NCI-H2171 treated with DMSO at 0.1 percent for 48 hours (cell line): ENCODE measurements around the gene ZMYND8.

ENCODE experiments used
- DNase-seq: peaks from one replicate; lab custom pipeline; 2025; lab: John Stamatoyannopoulos, UW

The ZMYND8 gene

DNA sequence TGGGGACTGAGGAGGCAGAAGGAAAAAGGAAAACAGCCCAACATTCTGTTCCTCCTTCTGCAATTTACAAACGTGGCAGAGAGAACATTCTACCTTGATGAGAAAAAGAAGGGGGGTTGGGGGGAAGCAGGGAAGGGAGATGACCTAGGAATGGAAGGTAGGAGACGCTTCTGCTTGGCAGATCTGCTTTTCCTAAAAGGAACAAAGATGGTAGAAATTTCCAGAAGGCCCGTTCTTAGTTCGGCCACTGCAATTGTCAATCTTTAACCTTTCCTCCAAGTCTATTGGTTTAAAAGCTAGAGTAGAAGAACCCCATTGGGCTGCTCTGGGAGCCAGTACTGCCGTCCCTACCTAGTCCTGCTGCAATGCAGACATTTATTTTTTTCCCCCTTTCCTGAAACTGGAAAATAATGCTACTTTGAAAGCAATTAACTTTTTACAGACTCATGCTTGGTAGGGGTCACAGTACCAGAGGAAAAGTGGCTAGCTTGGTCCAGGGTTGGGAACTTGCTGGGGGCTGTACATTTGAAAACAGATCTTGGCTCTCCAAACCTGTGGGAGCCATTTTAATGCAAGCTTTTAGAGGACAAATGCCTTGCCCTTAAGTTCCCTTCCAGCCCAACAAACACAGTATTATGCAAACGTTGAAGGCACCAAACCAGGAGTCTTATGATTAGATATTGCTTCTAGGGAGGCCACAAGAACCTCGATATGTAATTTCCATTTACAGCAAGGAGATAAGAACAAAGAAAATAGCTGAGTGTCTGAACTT is 2.6 kb downstream of the ZMYND8 start:
- DNase-seq = no peak

DNA sequence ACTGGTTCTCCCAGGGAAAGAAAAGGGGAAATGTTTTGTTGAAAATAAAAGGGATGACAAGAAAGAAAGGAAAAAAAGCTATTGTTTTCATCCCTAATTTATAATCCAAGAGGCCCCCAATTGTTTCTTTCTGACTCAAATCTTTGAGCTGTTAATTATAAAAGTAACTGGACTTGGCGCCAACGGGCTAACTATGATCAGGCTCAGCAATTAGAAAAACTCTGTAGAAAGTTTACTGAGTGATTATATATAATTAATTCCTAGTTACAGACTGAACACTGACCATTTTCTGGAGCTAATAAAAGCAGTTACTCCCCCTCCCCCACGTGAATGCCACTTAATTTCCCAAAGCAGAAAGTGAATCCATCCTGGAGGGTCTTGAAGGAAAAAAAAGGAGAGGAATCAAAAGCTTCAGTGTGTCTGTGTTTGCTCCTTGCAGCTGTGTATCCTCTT is 3.2 kb downstream of the ZMYND8 start:
- DNase-seq = no peak

DNA sequence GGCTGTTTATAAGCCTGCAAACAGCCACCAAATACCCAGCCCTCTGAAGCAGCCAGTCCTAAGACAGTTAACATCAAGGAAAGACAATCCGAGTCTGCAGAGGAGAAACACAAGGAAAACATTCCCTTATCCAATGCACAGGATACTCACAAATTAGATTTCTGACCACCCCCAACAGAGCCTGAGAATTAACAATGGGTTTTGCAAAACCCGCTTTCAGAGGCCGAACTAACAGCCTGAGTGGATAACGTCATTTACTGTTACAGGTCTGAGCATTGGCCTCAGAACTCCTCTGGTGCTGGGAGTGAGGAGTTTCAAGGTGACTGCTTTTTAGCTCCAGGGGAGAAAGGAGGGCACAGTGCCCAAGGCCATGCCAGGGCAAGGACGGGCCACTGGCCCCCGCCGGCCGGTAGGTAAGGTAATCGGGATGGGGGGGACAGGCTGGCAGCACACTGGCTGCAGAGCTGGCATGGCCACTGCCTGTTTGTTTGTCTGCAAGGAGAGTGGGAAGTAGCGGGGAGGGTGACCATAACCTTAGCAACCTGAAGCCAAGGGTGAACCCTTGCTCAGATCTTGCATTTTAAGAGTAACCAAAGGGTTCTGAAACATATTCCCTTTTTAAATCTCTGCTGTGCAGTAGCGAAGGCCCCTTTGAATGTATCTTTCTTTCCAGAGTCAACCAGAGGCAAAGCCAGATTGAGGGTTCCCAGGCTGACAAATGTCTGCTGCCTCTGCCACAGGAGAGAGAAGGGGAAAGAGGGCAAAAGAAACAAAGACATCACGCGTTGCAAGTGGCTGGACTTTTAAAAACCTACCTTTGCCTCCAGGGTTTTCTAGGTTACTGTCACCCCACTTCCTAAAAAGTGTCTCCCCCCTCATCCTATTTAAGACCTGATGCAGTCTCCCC is 3.9 kb downstream of the ZMYND8 start:
- DNase-seq = no peak

DNA sequence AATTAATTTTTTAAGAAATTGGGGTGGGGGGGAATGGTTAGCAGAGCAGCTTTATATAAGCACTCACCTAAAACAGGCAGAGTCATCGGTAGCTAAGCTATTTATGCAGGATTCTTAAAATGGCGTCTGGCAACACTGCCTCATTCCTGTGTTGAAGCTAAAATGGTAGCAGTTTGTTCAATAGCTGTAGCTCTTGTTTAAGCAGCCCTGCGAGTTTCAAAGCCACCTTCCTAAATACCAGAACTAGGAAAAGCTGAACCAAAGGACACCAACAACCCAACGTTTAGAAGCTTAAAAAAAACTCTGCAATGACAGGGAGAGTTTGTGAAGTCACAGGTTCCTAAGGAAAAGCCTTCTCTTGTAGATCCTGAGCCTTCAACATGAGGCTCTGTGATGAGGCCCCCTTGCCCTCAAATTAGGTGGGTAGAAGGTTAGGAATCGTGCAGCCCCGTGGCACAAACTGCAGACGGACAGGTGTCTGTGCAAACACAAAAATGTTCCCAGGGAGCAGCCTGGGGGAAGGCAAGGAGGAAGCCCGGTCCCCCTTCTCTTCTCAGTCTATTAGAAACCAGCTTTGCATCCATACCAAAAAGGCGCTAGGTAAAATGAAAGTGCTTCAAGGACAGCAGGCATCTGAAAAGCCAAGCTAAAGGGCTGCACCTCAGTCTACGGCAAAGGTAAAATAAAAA is 4.7 kb downstream of the ZMYND8 start:
- no peak for DNase-seq

DNA sequence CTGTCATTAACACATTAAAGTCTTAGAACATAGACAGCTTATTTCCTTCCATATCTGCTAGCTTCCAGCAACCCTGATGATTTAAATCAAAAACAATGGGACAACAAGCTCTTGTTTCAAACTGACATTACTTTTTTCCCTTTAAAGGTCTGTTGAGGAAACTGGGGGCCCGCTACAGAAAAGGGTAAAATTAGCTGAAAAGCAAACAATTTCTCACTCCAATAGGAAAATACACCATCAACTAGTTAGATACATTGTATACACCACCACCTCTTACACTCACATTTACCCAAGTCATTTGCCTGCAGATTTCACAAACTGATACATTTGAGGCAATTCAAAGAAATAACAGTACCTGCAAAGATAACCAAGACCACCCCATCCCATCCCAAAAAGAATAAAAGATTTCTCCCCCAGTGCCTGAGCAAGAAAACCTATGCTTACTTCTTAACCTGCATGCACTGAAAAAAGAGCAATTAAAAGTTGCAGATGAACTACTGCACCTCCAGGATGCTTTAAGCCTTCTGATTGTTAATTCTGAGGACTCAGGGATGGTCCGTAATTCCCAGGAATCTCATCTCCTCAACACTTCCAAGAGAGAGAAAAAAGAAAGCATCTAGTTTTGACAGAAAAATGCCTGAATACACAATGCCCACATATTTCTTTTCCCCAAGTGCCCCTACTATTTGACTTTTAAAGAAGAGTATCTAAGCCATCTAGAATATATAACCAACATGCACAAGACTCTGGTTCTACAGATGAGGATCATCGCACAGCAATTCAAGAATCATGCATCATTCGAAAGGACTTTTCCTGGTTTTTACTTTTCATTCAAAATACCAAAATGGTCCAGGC is 5.6 kb downstream of the ZMYND8 start:
- DNase-seq = no peak

DNA sequence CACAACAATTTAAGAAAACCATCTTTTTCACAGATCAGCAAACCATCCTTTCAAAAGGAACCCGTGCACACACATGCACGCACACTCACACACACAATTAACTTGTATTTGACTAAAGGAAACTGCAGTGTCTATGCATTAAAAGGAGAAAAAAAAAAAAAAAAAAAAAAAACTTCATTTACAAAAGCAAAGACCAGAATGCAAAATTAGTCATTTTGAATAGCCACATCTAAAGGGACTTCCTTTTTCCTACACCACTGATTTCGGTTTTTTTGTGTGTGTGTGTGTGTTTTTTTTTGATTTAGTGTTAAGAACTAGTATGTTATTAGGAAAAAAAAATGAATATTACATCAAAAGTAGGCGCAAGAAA is 6.3 kb downstream of the ZMYND8 start:
- DNase-seq = no peak

DNA sequence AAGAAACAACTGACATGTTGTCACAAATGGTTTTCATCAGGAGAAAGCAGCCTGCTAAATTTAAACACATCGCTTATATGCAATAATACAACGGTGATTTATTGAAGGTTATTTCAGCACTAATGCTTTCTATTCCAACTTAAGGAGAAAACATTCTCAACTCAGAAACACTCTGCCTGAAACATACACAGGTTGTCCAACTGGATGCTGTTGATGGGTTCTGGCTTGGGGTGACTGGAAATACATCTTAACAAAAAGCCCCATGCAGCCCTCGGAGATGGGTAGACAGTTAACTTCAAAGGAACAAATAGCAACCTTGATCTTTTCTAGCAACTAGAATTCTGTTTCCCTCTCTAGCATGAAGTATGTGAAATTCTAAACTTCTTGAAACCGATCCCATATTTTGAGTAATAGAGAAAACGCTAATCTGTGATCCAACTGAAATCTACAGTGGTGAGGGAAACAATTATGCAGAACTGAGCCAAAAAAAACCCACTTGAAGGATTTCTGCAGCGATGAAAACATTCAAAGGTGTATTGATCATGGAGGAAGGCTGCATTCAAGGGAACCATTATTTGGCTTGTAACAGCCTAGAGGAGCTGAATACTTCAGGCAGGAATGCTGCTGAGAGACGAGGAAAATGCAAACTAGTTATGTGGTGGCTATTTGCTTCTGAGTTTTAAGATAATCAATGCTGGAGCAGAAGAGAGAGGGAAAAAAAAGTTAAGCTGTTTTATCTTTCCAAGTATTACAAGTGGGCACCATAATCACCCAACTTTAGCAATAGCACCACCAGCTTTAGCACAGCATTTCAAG is 6.9 kb downstream of the ZMYND8 start:
- DNase-seq = no peak

DNA sequence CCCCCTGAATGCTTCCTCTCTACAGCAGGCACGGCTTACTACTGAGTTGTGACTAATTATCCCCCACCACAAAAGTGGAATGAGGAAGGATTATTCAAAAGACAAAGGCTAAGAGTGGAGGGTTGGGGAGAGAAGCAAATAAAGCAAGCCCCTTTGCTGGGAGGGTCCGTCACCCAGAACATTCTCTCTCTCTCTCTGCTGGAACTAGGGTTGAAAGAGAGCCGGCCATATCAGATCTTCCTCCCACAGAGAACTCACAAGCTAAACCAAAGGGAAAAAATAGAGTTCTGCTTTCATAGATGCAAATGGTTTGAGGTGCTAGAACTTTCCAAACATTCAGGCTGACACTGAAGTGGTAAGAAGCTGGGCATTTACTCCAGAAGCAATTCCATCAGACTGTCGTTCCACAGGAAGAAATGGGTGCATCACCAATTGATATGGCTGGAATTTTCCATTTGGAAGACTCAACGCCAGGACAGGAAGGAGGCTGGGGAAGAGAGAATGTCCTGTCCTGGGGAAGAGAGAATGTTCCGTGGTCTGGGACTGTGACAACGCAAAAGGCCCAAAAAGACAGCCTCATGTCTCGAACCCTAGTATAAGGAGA is 7.9 kb downstream of the ZMYND8 start:
- DNase-seq = no peak

DNA sequence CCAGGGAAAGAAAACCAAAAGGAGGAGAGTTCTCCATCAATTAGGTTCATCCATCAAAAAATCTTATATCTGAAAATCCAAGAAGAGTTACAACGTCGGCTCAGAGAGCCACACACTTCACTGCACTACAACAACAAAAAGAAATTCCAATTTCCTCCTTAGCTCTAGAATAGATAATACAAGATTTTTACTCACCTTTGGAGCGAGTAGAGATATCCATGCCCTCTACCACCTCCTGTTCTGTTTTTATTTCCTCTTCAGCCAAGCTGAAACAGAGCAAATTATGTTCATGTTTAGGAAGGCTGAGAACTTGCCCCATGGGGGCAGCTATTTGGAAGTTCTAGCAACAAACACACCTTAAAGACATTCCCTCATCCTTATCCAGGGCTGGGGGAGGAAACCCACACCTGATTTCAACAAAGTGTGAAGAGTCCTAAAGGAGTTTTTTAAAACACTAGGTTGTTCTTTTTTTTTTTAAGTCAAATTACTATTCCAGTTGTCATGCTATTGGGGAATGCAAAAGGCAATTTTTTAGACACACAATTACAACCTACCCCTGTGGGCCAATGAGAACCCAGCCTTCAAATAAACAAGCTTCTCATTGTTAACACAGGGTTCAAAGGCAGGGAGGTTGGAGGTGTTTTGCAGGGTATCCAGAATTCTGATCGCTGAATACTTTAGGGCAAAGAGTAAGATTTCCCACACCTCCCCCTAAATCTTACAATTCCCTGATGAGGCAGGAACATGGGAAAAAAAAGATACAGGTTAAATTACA is 8.7 kb downstream of the ZMYND8 start:
- DNase-seq = no peak

DNA sequence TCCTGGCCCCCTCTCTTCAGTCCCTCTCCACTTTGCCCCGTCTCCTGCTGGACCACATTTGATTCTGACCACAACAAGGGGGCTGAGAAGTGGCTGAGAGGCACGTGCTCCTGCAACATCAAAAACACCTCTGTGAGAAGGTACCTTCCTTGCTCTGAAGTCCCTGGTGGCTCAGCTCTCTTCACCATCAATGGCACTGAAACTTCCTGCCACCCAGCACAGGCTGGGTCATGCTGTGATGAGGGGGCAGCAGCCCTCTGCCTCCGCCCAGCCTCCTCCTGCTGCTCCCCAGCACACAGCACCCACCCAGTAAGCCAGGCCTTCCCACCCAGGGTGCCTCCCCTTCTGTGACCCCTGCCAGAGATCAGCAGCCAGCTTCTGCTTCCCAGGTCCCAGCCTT is 10.3 kb downstream of the ZMYND8 start:
- DNase-seq = no peak

DNA sequence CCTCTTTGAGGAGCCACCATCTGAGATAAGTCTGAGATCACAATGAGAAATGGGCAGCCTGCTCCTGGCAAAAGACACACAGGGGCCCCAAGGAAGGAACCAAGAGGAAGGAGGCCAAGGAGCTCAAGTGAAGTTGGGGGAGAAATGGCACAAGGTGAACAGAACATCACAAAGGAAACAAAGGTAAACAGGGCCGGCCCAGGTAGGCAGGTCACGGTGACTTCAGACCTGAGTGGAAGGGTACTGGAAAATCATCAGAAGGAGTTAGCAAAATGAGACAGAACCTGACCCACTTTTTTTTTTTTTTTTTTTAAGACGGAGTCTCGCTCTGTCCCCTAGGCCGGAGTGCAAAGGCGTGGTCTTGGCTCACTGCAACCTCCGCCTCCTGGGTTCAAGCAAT is 11.3 kb downstream of the ZMYND8 start:
- no peak for DNase-seq

DNA sequence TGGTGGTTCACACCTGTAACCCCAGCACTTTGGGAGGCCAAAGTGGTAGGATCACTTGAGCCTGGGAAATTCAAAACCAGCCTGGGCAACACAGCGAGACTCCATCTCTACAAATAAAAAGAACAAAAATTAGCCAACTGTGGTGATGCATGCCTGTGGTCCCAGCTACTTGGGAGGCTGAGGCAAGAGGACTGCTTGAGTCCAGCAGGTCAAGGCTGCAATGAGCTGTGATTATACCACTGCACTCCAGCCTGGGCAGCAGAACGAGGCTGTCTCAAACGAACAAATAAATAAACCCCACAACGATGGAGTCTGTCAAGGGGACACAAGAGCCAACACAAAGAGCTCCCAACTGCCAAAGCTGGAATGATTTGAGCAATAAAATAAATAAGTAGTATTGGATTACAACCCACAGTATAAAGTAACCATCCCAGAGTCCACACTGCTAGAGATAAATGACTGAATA is 13.5 kb downstream of the ZMYND8 start:
- DNase-seq = peak; percentile 63

DNA sequence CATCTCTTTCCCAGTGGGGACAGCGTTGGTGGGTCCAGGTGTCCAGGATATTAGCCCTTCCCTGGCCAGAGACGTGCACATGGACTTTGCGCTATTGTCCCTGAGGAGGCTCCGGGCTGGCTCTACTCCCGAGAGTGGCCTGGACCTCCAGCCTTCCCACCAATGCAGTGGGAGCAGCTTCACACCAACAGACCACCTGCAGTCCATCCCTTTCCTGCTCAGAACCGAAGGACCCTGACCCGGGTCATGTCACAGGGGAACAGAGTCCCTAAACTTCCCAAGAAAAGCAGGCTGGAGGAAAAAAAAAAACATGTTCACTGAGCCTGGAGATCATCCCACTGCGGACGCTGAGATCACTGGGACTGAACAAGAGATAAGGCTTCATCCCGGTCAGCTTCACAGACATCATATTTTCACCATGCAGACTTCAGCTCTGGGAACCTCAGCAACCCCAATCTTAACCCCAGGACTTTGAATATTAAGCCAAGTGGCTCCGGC is 18.3 kb downstream of the ZMYND8 start:
- DNase-seq = no peak

DNA sequence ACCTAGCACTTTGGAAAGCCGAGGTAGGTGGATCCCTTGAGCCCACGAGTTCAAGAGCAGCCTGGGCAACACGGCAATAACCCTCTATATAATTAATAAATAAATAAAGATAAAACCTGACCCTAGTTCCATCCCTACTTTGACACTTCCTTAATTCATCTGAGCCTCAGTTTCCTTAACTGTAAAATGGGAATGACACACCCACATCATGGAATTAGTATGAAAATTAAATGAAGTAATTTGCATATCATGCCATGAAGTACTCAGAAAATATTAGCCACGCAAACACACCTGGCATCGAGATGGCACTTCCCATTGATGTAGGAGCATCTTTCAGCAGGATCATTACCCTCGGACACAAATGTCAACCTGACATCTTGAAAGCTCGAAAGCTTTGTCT is 19.1 kb downstream of the ZMYND8 start:
- no peak for DNase-seq

DNA sequence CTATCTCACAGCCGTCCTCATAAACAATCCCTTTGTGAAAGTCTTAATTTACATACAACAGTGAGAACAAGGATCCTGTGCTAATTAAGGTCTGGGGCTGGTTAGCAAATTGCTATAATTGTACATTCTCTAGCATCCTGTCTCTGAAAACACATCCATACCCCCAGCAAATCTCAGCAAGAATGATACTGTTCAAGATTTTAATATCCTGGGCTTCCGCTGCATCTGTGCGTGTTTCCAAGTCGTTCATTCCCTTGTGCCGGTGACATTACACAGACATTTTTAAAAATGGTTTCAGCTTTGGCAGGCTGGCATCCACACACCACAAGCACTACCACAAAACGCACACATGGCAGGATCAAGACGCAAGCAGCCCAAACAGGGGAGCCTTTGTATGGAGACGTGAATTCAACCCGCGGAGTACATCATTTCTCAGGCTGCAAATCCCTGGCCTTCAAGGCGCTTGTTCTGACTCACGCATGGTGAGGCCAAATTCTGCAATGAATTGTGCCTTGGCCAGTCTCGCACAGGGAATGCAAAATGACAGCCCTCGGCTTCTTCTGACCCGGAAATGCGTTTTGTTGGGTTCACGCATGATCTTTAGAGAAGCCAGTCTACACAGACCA is 20.3 kb downstream of the ZMYND8 start:
- DNase-seq = no peak

DNA sequence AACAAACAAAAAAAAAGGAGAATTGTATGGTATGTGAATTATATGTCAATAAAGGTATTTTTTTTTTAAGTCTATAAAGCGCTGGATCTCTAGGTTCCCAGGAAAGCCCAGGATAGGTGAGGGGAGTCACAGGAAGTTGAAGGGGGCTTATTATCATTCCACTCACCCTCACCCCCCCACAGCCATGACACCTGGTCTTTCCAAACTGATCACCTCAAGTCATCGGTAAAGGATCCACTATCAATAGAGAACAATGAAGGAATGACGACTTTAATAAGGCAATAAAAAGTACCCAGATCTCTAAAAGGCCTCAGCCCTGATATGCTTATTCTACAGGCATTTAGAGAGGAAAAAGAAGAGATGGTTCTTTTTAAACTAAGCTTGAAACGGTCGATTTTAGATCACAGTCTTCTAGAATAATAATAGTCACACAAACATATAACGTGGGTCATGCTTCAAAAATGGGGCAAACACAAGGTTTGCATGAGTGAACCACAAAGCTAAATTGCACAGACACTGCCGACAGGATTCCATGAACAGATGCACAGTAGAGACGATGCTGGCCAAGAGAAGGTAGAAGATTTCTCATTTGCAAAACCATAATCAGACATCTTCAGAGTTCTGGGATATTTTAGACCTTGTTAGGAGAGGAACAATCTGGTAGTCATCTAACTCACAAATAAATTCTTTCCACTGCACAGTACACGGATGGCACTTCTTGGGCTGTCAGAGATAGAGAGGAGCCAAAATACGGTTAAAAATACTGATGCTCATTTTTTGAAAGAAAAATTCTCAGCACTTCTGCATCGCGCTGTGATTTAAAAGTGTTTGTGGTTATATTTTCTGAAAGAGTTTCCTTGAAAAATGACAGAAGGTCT is 21.0 kb downstream of the ZMYND8 start:
- no peak for DNase-seq

DNA sequence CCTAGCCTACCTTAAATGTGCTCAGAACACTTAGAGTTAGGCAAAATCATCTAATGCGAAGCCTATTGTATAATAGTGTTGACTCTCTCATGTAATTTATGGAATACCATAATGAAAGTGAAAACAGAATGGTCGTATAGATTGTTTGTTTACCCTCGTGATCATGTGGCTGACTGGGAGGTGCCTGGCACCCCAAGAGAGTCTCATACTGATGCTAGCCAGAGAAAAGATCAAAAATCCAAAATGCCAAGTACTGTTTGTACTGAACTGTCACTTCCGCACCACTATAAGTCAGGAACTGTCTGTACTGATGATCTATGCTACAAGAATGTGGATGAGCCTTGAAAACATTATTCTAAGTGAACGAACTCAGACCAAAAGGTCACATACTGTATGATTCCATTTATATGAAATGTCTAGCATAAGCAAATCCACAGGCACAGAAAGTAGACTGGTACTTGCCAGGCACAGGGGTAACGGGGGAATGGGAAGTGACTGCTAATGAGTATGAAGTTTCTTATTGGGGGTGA is 22.4 kb downstream of the ZMYND8 start:
- DNase-seq = no peak
